HG03469 (cell line): ENCODE data around the gene PRKCQ.

Experiments
- ATAC-seq: cut with Tn5 transposase; IDR thresholded peaks from one replicate; pipeline ENCODE4 v1.9.1; 2021; ENCODE audit warnings: mild to moderate bottlenecking, moderate library complexity, moderate number of reproducible peaks; ENCODE audit not compliant: unreplicated experiment

The PRKCQ gene

GRCh38 chr10:6579904-6580278, at the start of gene PRKCQ:
Gene PRKCQ, minus strand, starts transcription at chr10:6580276. Its CDS starts 65,141 bp downstream, at chr10:6515135.
- peak; percentile 15 for ATAC-seq

- ATAC-seq: no peak
These were observed 45.4 kb upstream of the PRKCQ start for GRCh38 chr10:6625428-6625827.

DNA sequence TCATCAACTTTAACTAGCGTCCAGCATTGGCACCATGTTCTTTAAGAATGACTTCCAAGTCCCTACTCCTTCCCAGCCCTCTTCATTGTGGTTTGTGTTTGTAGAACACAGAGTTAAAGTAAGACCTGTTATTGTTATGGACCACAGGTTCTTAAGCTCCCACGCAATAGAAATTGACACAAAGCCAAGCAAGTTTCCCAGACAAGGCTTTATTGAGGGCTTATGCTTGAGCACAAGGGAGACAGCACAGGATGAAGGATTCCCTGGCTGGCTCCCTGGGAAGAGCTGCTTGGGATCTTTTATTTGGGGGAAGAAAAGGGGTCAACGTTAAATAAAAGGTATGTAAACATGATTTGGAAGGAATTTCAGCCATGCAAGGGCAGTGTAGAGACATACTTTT, 44.3 kb upstream of the PRKCQ start:
- no peak for ATAC-seq

- ATAC-seq: no peak
These were observed 42.8 kb upstream of the PRKCQ start for GRCh38 chr10:6622921-6623320.

DNA sequence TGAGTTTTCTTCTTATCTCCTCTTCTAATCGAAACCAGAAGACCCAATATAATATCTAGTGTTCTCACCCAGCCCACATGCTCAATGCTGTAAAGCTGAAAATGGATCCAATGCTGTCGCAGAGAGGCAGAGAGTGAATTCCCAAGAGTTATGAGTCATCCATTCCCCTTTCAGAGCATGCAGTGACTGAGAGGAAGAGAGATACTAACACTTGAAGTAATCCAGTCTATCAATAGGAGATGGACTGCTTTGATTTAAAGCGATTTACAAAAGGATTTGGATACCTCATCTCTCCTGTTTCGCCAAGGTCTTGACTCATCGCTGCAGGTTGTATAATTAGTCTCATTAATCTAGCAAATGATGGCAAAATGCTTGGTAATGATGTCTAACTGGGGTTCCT, 41.5 kb upstream of the PRKCQ start:
- no peak for ATAC-seq

GRCh38 chr10:6619660-6620059, 39.6 kb upstream of the PRKCQ start:
- ATAC-seq: no peak

- no peak for ATAC-seq
These were observed 38.3 kb upstream of the PRKCQ start for GRCh38 chr10:6618340-6618739.

DNA sequence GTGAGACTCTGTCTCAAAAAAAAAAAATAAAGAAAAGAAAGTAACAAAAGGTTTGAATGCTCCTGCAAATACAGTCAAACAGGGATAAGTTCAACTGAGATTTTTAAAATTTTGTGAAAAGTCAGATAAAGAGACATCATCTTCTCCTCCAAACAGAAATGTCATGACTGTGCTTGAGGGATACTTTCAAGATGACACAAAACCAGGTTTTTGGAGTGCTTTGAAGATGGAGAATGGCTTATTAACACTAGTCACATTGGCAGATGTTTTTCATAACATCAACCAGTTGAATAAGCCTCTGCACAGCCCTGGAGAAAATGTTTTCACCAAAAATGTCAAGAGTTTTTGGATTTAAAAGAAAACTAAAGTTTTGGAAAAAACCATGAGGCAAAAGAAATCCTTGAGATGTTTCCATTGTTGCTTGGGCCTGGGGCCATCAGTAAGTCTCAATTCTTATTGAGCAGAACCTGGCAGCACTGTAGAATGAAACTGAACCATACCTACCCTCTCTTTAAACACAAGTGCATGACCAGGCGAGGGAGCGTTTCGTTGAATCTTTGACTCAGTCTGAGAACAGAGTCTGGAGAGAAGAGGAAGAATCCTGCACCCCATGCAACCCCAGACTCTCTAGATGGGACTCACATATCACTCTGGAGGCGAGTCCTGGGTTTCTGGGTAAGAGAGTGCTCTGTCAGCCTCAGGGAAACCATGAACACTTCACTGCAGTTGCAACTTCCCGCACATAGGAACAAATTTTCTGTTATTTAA, 37.4 kb upstream of the PRKCQ start:
- no peak for ATAC-seq

DNA sequence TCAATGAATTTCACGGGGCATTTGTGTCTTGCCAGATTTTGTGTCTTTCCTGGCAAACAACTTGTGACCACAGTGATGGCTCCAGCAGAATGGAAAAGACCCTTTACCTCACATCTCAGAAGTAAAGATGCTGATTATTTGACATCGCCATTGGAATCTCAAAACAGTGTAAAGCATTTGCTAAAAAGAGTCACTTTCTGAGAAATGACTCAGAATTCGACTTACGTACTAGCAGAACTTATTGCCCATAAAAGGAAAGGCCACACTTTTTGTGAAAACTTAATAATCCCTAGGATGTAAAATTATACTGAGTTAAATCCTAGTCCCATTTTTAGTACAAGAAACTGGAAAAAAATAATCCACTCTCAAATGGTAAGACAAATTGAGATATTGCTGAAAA, 35.9 kb upstream of the PRKCQ start:
- no peak for ATAC-seq

GRCh38 chr10:6612371-6612770, 32.3 kb upstream of the PRKCQ start:
- ATAC-seq: no peak

GRCh38 chr10:6610647-6611046, 30.6 kb upstream of the PRKCQ start:
- ATAC-seq: no peak

- ATAC-seq: no peak
These were observed 29.5 kb upstream of the PRKCQ start for GRCh38 chr10:6609625-6610024.

- no peak for ATAC-seq
These were observed 27.7 kb upstream of the PRKCQ start for GRCh38 chr10:6607778-6608177.

DNA sequence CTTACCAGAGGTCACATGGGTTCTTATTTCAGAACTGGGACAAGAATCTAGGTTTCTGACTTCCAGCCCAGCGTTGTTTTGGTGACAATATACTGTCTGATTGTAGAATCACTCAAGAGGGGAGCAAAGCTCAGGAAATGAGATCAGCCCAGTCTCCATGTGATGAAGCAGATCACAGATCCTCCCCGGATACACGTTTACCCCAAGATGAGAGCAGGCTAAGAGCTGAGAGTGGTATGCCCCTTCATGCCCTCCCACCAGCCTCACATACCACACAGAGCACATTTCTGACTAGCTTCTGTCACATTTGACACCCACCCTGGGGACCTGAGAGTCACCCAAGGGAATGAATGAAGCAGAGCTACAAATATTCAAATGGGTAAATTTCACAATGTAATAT, 27.1 kb upstream of the PRKCQ start:
- ATAC-seq: no peak

DNA sequence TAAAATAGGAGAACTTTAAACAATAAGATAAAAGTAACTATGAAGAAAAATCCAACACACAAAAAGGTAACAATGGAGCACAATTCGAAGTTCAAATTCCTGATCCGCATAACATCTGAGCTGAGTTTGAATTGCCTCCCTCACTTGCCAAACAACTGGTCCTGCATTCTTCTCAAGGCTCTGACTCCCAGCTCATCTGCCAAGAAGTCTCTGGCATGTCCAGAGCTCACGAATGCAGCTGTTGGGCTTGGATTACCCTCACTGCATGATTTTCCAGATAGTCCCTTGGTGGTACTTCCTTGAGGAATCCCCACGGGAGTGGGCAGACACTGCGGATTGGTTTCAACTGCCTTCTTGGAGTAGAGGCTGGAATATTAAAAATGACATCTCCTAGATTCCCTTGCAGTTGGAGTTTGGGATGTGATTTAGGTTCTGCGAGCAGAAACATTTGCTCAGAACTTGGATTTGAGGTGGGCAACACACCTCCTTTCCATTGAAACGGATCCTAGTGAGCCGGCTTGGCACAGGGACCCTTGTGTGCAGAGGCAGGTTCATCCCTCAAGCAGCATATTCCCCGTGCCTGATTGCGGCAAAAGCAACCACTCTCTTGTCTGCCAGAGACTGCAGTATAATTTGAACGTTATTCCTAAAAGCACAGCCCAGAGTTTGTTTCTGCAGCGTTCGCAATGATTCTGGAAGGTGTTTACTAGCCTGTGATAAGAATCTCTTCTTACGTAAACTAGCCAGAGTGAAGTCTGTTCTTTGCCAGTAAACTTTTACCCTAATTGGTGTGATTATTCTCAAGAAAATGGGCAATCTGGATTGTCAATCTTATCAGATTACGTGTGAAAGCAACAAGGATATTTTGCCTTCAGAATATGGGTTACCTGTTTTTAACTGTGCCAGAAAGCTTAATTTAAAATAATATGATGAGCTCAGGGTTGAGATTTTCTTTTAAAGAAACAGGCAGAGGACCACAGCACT, 23.4 kb upstream of the PRKCQ start:
- no peak for ATAC-seq

DNA sequence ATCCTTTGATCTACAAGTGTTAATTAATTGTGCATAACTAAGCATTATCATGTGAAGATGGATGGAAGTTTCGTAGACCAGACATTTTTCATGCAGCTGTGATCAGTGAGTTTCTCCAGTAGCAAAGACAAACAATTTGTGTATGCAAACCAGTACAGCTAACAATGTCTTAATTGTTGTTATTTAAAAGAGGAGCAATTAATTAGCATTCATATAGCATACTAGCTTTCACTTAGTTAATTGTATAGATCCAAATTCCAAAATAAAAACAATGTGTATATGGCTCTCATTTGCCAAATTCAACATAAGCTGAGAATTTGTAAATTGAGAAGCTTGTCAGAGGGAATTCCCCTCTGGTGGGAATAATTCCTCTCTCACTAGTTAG, 22.6 kb upstream of the PRKCQ start:
- no peak for ATAC-seq

DNA sequence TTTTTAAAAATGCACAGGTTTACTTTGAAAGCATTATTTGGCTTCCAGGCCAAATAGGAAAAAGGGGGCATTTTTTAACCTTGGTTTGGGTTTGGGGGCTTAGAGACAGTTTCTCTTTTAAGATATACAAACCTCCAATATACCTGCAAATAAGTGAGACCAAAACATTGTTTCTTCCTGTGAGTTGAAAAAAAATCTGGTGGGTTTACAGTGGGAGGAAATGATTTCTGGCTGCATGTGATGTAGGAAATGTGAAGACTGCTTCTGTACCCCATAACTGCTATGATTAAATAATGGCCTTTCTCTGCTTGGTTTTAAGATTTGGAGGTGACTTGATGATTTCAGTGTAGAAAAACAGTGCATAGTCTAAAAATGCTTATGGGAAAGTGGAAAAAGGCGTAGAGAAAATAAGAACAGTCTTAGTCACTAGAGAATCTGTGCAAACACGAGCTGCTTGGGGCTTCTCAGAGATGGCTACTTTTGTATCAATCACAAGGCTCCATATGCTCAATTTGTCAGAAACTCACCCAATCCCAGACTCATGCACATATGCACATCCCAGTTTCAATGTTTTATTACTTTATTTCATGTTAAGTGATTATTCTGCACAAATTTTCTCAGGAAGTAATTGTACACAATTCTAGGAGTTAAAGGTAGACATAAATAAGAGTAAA, 22.1 kb upstream of the PRKCQ start:
- no peak for ATAC-seq

- ATAC-seq: no peak
These were observed 21.2 kb upstream of the PRKCQ start for GRCh38 chr10:6601246-6601805.

DNA sequence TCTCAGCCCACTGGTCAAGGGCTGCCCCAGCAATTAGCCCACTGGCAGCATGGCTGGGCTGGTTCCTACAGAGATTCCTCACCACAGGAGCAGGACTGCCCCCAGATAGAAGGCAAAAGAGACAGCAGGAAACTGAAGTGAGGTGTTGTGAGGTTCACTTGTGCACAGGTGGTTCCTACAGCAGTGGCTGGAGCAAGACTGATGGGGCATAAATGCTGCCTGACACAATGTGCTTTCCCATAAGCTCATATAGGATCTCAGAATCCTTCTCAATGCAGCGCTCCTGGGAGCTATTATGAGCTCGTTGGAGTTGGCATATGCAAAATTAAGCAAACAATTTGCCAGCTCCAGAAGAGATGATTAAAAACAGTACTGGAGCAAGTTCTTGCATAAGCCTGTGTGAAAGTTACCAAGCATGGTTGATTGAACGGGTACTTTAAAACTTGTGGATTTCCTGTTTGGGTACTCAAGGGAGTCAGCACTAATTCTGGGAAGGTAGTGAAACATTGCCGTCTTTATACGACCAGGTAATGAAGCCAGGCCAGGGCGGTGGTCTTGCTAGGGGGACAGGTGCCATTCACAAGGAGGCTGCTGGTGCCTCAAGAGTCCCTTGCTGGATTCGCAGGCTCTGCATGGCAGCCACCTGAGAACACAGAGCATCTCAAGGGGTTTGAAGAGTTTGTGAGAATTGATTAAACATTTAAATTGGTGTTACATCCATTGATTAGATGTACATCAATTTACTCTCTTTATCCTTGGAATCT, 20.3 kb upstream of the PRKCQ start:
- no peak for ATAC-seq

GRCh38 chr10:6598679-6599078, 18.6 kb upstream of the PRKCQ start:
- no peak for ATAC-seq
